HG02885 (cell line): ENCODE results near the gene TMPRSS11D.
A peak's percentile ranks its signal among the peaks of the same experiment; 100 is the strongest.

Experiments
- ATAC-seq: cut with Tn5 transposase; IDR thresholded peaks from one replicate; pipeline ENCODE4 v1.9.1; 2021; ENCODE audit warnings: mild to moderate bottlenecking; ENCODE audit not compliant: unreplicated experiment, poor library complexity

Gene TMPRSS11D

GRCh38 chr4:67891645-67892044 is 7.8 kb upstream of the TMPRSS11D start:
- no peak for ATAC-seq

DNA sequence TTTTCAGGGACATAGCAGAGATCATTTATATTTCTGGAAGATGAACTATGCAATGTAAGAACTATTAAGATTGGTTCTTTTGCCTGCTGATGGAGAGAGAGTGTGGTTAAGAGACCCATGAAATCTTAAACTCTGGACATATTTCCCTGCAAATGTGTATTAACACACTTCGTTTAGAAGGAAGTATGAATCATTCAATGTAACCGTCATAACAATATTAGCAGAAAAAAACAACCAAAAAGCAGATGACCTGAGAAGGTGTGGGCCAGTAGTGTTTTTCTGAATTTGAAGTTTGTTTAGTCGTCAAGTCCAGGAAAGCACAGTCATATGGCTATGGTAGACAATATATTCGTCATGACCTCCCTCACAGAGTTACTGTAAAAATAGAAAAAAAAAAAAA is 2.5 kb upstream of the TMPRSS11D start:
- no peak for ATAC-seq

GRCh38 chr4:67885762-67886161 is 2.0 kb upstream of the TMPRSS11D start:
- no peak for ATAC-seq

- ATAC-seq, result no peak
These were observed 899 bp upstream of the TMPRSS11D start for GRCh38 chr4:67884701-67885100.

GRCh38 chr4:67883458-67883857 is 344 bp downstream of the TMPRSS11D start:
- no peak for ATAC-seq

- ATAC-seq, result no peak
These were observed 2.8 kb downstream of the TMPRSS11D start for GRCh38 chr4:67880866-67881610.

DNA sequence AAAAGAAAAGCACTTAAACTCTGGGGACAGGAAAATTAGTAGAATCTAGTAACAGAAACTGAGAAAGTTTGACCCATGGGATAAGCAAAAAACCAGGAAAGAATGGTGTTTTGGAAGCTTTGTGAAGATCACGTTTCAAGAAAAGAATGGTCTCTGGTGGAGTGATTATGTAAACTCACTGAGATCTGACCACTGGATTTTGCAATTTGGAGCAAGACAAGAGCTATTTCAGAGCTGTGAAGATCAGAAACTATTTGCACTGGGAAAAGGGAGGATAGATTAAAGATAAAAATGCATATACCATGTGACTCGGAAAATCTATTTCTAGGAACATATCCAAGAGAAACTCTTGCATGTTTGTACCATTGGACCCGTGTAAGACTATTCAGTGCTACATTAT is 4.3 kb downstream of the TMPRSS11D start:
- no peak for ATAC-seq

- no peak for ATAC-seq
These were observed 6.7 kb downstream of the TMPRSS11D start for GRCh38 chr4:67877086-67877485.

DNA sequence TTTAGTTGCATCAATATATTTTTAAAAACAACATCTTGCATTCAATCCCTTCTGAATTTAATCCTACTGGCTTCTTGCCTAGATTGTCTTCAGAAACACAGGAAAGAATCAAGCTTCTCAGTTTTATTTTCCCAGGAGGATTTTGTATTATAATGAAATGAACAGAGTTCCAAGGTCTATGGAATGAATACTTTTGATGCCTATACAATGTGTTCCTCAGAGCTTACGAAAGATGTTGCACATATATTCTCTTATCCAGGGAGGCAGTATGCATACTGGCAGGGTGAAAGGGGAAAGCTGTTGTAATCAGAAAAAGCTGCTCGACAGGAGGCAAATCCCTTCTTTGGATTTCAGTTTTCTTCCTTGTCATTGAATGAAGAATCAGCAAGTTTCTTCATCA is 8.8 kb downstream of the TMPRSS11D start:
- no peak for ATAC-seq

GRCh38 chr4:67873116-67873515 is 10.7 kb downstream of the TMPRSS11D start:
- no peak for ATAC-seq

DNA sequence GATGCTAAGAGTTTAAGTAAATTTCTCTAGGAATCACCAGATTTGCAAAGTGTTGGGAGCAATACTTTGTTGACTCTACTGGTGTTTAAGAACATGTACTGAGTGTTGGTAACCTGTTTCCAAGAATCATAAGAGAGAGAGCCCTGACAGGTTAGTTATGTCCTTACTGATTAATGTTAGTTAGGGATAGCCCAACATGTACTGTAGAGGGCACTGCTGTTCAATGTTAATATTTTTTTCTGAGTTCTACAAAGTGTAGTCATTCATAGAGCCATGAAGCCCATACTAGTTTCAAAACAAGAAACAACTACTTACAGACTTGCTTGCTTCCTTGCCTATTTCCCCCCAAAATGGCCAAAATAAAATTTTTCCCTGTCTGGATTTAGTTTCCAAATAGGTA is 11.9 kb downstream of the TMPRSS11D start:
- ATAC-seq, result peak; percentile 95

DNA sequence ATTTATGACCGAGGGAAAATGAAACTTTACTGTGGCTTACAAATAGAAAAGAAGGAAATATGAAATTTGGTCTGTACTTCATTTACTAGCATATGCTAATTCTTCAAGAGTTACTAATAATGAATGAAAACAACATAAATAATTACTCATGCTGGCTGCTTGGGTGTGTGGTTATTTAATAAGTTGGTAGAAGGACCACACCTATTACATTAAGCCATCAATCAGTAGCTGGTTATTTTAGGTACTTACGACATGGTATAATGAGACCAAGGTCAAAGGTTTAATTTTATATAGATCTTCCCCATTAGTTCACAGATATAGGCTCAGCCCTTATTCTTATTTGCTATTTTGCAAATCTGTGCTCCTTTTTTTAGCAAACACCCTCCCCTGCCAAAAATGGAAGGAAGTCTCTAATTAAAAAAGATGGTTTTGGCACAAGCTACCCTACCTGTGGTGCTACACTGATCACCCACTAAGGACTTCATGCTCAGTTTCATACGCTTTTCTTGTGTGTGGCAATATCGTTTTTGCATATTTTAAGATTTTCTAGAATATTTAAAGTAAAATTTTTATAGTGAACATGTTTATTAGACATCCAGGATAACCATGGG is 14.1 kb downstream of the TMPRSS11D start:
- no peak for ATAC-seq

DNA sequence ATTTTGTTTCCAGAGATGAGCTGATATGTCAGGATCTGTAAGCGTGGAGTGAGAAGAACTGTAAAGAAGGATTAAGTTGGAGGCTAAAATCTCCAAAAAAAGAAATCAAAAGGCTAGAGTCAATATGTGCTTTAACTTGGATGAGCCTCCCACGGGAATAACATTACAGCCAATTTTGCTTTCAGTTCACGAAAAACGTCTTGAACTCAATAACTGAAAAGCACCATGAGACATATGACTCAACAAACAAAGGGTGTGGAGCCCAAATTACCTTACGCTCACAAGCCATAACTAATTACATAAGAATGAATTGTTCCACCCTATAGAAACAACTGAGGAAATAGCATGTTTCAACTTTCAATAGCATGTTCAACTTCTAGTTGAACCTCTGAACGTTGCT is 22.3 kb downstream of the TMPRSS11D start:
- peak; percentile 40 for ATAC-seq

- ATAC-seq, result no peak
These were observed 30.5 kb downstream of the TMPRSS11D start for GRCh38 chr4:67853336-67853735.

GRCh38 chr4:67820903-67821302 is 62.9 kb downstream of the TMPRSS11D start:
- ATAC-seq, result no peak

DNA sequence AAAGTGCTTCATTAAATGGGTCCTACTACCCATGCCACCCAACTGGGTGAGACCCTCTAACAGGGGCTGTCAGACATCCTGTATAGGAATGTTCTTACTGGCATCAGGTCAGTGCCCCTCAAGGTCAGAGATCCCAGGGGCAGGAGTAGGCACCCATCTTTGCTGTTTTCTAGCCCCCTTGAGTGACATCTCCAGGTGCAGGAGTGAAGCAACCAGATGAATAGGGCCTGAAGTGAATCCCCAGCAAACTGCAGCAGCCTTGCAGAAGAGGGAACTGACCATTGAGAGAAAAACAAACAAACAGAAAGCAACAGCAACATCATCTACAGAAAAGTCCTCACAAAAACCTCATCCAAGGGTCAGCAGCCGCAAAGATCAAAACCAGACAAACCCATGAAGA is 73.8 kb downstream of the TMPRSS11D start:
- no peak for ATAC-seq

DNA sequence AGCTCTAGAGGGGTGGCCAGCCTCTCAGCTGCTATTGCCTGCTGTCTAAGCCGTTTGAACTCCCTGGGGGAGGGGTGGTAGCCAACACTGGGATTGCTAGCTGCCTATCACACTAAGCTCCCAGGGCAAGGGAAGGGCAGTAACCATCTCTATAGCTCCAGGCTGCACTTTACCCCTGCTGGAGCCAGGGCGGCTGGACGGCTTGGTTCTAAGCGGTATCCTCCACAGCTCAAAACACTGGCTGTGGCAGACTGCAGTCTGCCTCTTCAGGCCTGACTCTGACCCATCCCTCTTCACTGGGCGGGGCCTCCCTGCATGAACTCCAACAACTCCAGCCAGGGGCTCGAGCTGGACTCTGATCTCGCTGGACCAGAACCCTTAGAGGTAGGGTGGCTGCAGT is 74.3 kb downstream of the TMPRSS11D start:
- no peak for ATAC-seq

DNA sequence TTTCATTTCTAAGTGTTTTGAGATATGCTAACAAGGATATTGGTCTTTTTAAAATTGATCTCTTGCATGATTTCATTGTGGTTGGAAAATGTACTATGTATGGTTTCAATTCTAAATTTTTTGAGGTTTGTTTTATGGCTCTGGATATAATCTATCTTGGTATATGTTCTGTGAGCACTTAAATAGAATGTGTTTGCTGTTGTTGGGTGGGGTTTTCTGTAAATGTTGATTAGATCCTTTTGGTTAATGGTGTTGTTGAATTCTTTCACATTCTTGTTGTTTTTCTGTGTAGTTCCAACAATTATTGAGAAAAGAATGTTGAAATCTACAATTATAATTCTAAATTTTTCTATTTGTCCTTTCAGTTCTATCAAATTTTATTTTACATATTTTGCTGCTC is 87.0 kb downstream of the TMPRSS11D start:
- no peak for ATAC-seq

DNA sequence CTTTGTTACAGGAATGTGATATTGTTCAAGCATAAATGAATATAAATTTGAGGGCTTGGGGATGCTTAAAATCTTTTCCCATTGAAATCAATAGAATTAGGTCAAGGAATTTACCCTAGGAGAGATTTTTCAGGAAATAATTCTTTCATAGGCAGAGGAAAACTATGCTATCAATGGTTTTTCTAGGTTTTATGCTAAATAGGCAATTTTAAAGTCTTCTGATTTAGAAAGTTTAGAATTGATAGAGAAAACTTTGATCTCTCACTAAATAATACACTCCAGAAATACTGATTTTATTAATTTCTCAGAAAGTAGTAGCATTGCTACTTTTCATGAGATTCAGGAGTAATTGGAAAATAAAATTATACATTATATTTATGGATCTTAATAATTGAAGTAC is 93.1 kb downstream of the TMPRSS11D start:
- no peak for ATAC-seq

- no peak for ATAC-seq
These were observed 96.5 kb downstream of the TMPRSS11D start for GRCh38 chr4:67787311-67787710.

GRCh38 chr4:67785528-67785927 is 98.3 kb downstream of the TMPRSS11D start:
- peak; percentile 49 for ATAC-seq

GRCh38 chr4:67779631-67780030 is 104.2 kb downstream of the TMPRSS11D start:
- no peak for ATAC-seq
